NB4 (cell line): Measurements from ENCODE around the gene TTC33.

ENCODE experiments used
- POLR2A ChIP-seq: IDR thresholded peaks from 2 replicates; pipeline ENCODE4 v1.6.1; 2011; ENCODE audit warnings: mild to moderate bottlenecking; ENCODE audit not compliant: insufficient read length; ENCODE audit errors: extremely low read depth
- TF ChIP-seq, protein P1 (sequence below): IDR thresholded peaks from one replicate; pipeline ENCODE4 v1.5.1; 2012; ENCODE audit warnings: low read depth, low read length

DNA sequence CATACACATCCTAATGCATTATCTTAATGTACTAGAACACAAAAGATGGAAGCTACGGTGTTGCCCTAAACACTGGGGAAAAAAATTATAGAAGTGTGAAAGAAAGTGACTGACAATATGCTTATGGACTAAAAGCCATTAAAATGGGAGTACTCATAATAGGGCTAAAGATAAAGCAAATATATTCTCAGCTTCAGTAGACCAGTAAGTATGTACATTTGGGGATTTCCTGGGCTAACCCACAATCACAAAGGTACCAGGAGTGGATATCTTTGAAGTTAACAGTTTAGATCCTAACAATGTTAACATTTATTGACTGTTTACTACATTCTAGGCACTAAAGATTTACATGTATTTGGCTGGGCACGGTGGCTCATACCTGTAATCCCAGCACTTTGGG is 39.2 kb downstream of the TTC33 start:
- TF ChIP-seq, protein P1, sequence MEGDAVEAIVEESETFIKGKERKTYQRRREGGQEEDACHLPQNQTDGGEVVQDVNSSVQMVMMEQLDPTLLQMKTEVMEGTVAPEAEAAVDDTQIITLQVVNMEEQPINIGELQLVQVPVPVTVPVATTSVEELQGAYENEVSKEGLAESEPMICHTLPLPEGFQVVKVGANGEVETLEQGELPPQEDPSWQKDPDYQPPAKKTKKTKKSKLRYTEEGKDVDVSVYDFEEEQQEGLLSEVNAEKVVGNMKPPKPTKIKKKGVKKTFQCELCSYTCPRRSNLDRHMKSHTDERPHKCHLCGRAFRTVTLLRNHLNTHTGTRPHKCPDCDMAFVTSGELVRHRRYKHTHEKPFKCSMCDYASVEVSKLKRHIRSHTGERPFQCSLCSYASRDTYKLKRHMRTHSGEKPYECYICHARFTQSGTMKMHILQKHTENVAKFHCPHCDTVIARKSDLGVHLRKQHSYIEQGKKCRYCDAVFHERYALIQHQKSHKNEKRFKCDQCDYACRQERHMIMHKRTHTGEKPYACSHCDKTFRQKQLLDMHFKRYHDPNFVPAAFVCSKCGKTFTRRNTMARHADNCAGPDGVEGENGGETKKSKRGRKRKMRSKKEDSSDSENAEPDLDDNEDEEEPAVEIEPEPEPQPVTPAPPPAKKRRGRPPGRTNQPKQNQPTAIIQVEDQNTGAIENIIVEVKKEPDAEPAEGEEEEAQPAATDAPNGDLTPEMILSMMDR: no peak
- no peak for TF ChIP-seq POLR2A
